ENCODE measurements around the gene SHROOM1.
"Not testable (repeated sequence)": the region's sequence is repeated elsewhere in the genome, so short reads cannot be mapped to it uniquely, and the experiment has no call there.

The SHROOM1 gene

GRCh38 chr5:132860742-132861141, 30.3 kb upstream of the SHROOM1 start:
- Mint-ChIP-seq H3K27ac (no peak overlapping the region), H3K4me1 (ENCODE audit: low read depth) (peaks cover 8% of the 10 kb centered on the region), H3K27me3 (no peaks in the 10 kb centered on the region), H3K36me3 (ENCODE audit: low read depth) (no peaks in the 10 kb centered on the region), H3K4me3 (no peak overlapping the region), H3K9me3 (no peaks in the 10 kb centered on the region)
- DNase-seq = no peak

DNA sequence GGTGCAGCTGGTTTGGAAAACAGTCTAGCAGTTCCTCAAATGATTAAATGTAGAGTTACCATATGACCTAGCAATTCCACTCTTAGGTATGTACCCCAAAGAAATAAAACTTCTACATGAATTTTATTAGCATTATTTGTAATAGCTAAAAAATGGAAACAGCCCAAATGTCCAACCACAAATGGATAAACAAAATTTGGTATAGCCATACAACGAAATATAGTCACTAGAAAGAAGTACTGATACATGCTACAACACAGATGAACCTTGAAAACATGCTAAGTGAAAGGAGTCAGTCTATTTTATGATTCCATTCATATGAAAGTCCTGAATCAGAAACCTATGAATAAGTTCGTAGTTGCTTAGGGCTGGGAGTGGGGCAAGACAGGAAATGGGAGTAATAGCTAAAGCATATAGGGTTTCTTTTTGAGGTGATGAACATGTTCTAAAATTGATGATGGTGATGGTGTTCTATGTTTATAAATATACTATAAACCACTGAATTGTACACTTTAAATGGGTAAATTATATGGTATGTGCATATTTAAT, 29.5 kb upstream of the SHROOM1 start:
- Mint-ChIP-seq H3K27ac (no peak overlapping the region), H3K27me3 (peaks cover under 1% of the 10 kb centered on the region), H3K4me3 (no peak overlapping the region), H3K36me3 (ENCODE audit: low read depth) (no peaks in the 10 kb centered on the region), H3K9me3 (no peaks in the 10 kb centered on the region), H3K4me1 (ENCODE audit: low read depth) (peaks cover 2% of the 10 kb centered on the region)
- no peak for DNase-seq

DNA sequence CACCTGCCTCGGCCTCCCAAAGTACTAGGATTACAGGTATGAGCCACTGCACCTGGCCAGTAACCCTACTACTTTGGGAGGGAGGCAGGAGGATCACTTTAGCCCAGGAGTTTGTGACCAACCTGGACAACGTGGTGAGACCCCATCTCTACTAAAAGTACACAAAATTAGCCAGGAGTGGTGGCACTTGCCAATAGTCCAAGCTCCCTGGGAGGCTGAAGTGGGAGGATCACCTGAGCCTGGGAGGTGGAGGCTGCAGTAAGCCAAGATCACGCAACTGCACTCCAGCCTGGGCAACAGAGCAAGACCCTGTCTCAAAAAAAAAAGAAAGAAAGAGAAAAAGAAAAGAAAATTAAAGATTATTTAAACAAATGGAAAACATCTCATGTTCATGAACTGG, 25.6 kb upstream of the SHROOM1 start:
- no peak overlapping the region for H3K27ac Mint-ChIP-seq
- H3K4me1 Mint-ChIP-seq (ENCODE audit: low read depth) = peaks cover 2% of the 10 kb centered on the region
- DNase-seq = no peak
- no peaks in the 10 kb centered on the region for H3K9me3 Mint-ChIP-seq
- H3K4me3 Mint-ChIP-seq = no peak overlapping the region
- H3K36me3 Mint-ChIP-seq (ENCODE audit: low read depth) = no peaks in the 10 kb centered on the region
- peaks cover 3% of the 10 kb centered on the region for H3K27me3 Mint-ChIP-seq

DNA sequence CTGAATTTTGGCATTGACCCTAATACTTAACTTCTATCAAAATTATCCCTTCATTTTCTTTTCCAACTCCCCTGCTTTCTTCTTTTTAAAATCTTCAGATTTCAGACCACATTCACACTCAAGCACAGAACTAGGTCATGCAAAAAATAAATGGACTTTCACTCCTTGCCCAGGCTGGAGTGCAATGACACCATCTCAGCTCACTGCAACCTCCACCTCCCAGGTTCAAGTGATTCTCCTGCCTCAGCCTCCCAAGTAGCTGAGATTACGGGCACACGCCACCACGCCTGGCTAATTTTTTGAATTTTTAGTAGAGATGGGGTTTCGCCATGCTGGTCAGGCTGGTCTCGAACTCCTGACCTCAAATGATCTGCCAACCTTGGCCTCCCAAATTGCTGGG, 24.5 kb upstream of the SHROOM1 start:
- DNase-seq; H3K36me3 Mint-ChIP-seq (ENCODE audit: low read depth); H3K4me3 Mint-ChIP-seq; H3K4me1 Mint-ChIP-seq (ENCODE audit: low read depth); H3K27me3 Mint-ChIP-seq; H3K27ac Mint-ChIP-seq; H3K9me3 Mint-ChIP-seq: not testable (repeated sequence)

DNA sequence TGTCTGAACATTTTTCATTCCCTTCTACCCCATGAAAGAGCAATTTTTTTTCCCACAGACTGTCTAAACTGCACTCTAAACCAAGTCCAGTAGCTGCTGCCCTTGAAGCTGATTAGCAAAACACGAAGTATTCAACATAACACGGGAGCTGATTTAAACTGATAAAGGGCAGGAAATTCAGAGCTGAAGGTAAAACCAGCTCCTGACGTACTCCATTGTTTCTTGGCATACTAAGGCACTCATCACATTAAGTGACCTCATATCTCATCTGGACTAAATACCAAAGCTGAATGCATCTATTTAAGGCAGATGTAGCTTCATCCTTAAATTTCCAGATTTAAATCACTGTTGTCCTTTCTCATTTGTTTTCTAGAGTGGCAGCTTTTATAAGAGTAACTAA, 23.9 kb upstream of the SHROOM1 start:
- no peak for DNase-seq
- Mint-ChIP-seq H3K9me3 (no peaks in the 10 kb centered on the region), H3K4me1 (ENCODE audit: low read depth) (no peaks in the 10 kb centered on the region), H3K27me3 (peaks cover 3% of the 10 kb centered on the region), H3K4me3 (no peak overlapping the region), H3K27ac (no peak overlapping the region), H3K36me3 (ENCODE audit: low read depth) (no peaks in the 10 kb centered on the region)

DNA sequence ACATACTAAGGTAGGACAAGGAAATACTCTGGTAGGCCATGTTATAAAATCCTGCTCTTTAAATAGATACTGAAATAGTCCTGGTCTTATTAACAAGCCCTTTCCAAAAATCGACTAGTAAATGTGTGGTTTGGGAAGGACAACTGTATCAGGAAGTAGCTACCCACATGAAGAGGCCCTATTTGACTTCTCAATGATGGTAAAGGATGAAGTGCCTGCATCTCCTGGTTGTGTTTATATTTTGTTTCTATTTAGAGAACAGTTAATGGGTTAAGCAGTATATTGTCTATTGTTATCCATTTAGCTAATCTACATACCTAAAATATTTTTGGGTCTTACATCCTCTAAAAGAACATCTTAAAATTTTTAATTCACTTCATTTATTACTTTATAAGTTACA, 23.3 kb upstream of the SHROOM1 start:
- Mint-ChIP-seq H3K27ac (no peak overlapping the region), H3K9me3 (no peaks in the 10 kb centered on the region), H3K27me3 (peaks cover 3% of the 10 kb centered on the region), H3K4me3 (no peak overlapping the region), H3K36me3 (ENCODE audit: low read depth) (no peaks in the 10 kb centered on the region), H3K4me1 (ENCODE audit: low read depth) (no peaks in the 10 kb centered on the region)
- no peak for DNase-seq

DNA sequence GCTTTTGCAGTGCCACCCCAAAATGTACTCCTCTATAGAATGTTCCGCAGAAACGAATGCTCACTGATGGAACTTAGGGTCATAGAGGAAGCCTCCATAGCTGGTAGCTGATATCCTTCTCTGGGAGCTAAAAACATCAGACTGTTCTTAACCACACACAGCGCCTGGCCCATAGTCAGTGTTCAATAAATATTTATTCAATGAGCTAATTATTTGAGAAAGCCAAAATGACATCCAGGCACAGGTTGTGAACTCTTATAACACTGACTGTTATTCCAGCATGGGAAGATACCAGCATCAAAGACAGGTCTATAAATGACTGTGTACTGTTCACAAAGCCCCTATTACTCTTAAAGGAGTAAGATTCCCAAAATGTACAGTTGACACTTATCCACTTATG, 22.9 kb upstream of the SHROOM1 start:
- no peak for DNase-seq
- Mint-ChIP-seq H3K9me3 (no peaks in the 10 kb centered on the region), H3K27me3 (peaks cover 3% of the 10 kb centered on the region), H3K27ac (no peak overlapping the region), H3K4me1 (ENCODE audit: low read depth) (no peaks in the 10 kb centered on the region), H3K36me3 (ENCODE audit: low read depth) (no peaks in the 10 kb centered on the region), H3K4me3 (no peak overlapping the region)

- Mint-ChIP-seq H3K4me1 (ENCODE audit: low read depth) (no peaks in the 10 kb centered on the region), H3K9me3 (no peaks in the 10 kb centered on the region), H3K4me3 (no peak overlapping the region), H3K27me3 (peaks cover 3% of the 10 kb centered on the region), H3K36me3 (ENCODE audit: low read depth) (no peaks in the 10 kb centered on the region), H3K27ac (no peak overlapping the region)
- no peak for DNase-seq
Observed at GRCh38 chr5:132850066-132850465, 19.6 kb upstream of the SHROOM1 start.

DNA sequence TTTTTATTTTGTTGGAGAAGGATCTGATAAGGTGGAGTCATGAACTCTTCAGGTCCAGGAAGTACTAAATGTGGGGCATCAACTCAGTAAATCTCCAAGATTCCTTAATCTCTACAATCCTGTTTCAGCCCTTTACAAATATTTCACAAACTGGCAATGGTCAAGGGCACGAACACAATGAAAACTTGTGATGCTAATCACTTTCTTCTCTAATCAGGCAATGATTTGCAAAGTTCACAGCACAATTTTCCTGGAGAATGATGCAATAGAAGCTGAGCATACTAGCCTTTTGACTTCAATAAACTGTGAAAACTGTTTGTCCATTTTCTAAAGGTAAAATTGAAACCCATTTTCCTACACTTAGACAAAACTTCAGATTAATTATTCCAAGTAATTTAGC, 18.9 kb upstream of the SHROOM1 start:
- no peak overlapping the region for H3K27ac Mint-ChIP-seq
- no peak for DNase-seq
- no peaks in the 10 kb centered on the region for H3K9me3 Mint-ChIP-seq
- H3K27me3 Mint-ChIP-seq = no peaks in the 10 kb centered on the region
- no peak overlapping the region for H3K4me3 Mint-ChIP-seq
- H3K4me1 Mint-ChIP-seq (ENCODE audit: low read depth) = no peaks in the 10 kb centered on the region
- no peaks in the 10 kb centered on the region for H3K36me3 Mint-ChIP-seq (ENCODE audit: low read depth)

GRCh38 chr5:132848270-132848669, 17.8 kb upstream of the SHROOM1 start:
- Mint-ChIP-seq H3K36me3 (ENCODE audit: low read depth) (no peaks in the 10 kb centered on the region), H3K4me1 (ENCODE audit: low read depth) (no peaks in the 10 kb centered on the region)

DNA sequence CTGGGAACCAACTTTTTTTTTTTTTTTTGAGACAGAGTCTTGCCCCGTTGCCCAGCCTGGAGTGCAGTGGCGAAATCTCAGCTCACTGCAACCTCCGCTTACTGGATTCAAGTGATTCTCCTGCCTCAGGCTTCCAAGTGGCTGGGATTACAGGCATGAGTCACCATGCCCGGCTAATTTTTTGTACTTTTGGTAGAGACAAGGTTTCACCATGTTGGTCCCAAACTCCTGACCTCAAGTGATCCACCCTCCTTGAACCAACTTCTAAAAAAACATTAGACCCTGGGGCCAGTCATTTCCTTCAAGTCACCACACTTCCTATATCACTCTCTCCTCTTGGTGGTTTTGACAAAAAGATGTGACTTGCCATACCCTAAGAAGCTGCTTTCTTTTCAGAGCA, 10.9 kb upstream of the SHROOM1 start:
- H3K4me1 Mint-ChIP-seq (ENCODE audit: low read depth) = no peaks in the 10 kb centered on the region
- H3K9me3 Mint-ChIP-seq = no peaks in the 10 kb centered on the region
- H3K4me3 Mint-ChIP-seq = no peak overlapping the region
- DNase-seq = no peak
- H3K27me3 Mint-ChIP-seq = no peaks in the 10 kb centered on the region
- no peak overlapping the region for H3K27ac Mint-ChIP-seq
- H3K36me3 Mint-ChIP-seq (ENCODE audit: low read depth) = no peaks in the 10 kb centered on the region

More at GRCh38 chr5:132848270-132848669, 17.8 kb upstream of the SHROOM1 start:
- Mint-ChIP-seq H3K4me3 (no peak overlapping the region), H3K9me3 (no peaks in the 10 kb centered on the region), H3K27me3 (no peaks in the 10 kb centered on the region), H3K27ac (no peak overlapping the region)
- no peak for DNase-seq

GRCh38 chr5:132840896-132841295, 10.4 kb upstream of the SHROOM1 start:
- no peak for DNase-seq
- no peak overlapping the region for H3K4me3 Mint-ChIP-seq
- H3K36me3 Mint-ChIP-seq (ENCODE audit: low read depth) = no peaks in the 10 kb centered on the region
- no peaks in the 10 kb centered on the region for H3K27me3 Mint-ChIP-seq
- H3K9me3 Mint-ChIP-seq = no peaks in the 10 kb centered on the region
- no peak overlapping the region for H3K27ac Mint-ChIP-seq
- H3K4me1 Mint-ChIP-seq (ENCODE audit: low read depth) = no peaks in the 10 kb centered on the region

DNA sequence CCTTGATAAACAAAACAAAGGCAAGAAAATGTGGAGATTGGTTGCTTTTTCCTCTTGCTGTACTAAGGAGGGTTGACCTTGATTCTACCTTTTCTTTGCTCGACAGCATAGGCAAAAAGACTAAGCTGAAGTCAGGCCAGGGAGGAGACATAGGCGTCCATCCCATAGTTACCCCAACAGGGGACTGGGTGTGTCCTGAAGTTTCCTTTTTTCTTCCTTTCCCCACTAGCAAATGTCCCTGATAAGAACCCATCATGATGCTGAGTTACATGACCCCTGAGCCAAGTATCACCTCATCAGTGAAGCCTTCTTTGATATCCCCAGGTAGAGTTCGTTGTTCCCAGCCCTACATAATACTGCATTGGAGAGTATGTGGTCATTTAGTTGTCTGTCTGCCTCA, 9.9 kb upstream of the SHROOM1 start:
- Mint-ChIP-seq H3K4me3 (no peak overlapping the region), H3K9me3 (no peaks in the 10 kb centered on the region), H3K4me1 (ENCODE audit: low read depth) (no peaks in the 10 kb centered on the region), H3K36me3 (ENCODE audit: low read depth) (no peaks in the 10 kb centered on the region), H3K27me3 (no peaks in the 10 kb centered on the region), H3K27ac (no peak overlapping the region)
- no peak for DNase-seq

DNA sequence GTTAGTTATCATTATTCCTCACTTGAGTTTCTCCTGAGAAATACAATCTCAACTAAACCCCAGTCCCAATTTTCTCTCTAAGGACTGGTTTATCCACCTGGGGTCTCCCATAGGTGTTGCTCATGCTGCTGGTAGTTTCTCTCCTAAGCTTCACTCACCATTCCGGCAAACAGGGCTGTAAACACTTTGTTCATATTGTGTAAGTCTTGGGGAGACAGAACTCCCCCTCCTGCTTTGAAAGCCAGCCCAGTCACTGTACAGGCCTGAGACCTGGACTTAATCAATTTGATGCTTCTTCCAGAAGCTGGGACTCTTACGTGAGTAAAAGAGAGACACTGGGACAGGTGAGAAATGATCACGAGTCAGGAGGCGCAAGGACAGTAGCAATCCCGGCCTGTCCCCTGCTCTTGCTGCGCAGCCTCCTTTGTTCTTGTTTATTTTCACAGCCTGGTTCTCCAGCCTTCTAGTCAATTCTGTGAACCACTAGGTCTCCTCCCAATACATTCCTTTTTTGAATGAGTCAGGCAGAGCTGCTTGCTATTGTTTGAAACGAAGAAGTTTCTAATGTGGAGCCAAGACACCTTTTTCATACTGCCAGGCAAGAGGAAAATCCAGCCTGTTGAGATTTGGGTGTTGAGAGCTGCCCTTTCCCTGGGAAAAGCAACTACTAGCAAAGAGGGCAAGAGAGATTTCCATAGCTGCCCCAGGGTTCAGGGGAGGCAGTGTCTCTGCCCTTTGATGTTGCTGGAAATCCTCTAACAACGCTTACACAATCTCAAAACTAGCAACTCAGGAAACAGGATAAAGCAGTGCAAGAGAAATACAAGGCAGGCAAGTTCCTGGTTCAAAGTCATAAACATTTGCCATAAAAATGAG, 9.2 kb upstream of the SHROOM1 start:
- H3K27ac Mint-ChIP-seq = no peak overlapping the region
- no peak overlapping the region for H3K4me3 Mint-ChIP-seq
- DNase-seq = no peak
- H3K9me3 Mint-ChIP-seq = no peaks in the 10 kb centered on the region
- H3K4me1 Mint-ChIP-seq (ENCODE audit: low read depth) = no peaks in the 10 kb centered on the region
- H3K27me3 Mint-ChIP-seq = no peaks in the 10 kb centered on the region
- no peaks in the 10 kb centered on the region for H3K36me3 Mint-ChIP-seq (ENCODE audit: low read depth)

- Mint-ChIP-seq H3K4me3 (no peak overlapping the region), H3K27ac (no peak overlapping the region)
Observed at GRCh38 chr5:132838516-132839282, 8.3 kb upstream of the SHROOM1 start.

More at GRCh38 chr5:132838516-132839282, 8.3 kb upstream of the SHROOM1 start:
- DNase-seq = no peak
- no peaks in the 10 kb centered on the region for H3K27me3 Mint-ChIP-seq
- no peaks in the 10 kb centered on the region for H3K9me3 Mint-ChIP-seq
- no peaks in the 10 kb centered on the region for H3K4me1 Mint-ChIP-seq (ENCODE audit: low read depth)
- no peaks in the 10 kb centered on the region for H3K36me3 Mint-ChIP-seq (ENCODE audit: low read depth)
